GM12878 (cell line): ENCODE measurements around the gene CSTB. TPM values are rescaled to one million over a fixed set of nuclear protein-coding genes. Genes with fewer than 3 reads are reported as not detected.

Source experiments
- ATAC-seq: fragments of 200-7000 bp; cut with Tn5 transposase; 3 replicates; pipeline ENCODE4 v1.9.1; 2020; ENCODE audit warnings: mild to moderate bottlenecking, moderate library complexity
- BruUV-seq: library from RNA; stranded (reverse); fragments of 400-500 nt; replicated peaks from 2 replicates; lab custom pipeline; 2021; lab: Mats Ljungman, UMichigan
- CTCF ChIA-PET: fragments of 300-600 bp; sonication (Branson Sonifier 250); formaldehyde crosslinking; extraction: SDS; loops from one replicate; lab custom pipeline; 2021; ENCODE audit warnings: inconsistent platforms; lab: Yijun Ruan, JAX
- POLR2A ChIA-PET: fragments of 350-600 bp; formaldehyde crosslinking; extraction: SDS; loops from one replicate; lab custom pipeline; 2021; ENCODE audit warnings: inconsistent platforms; lab: Charles Lee
- RAD21 ChIA-PET: fragments of 300-600 bp; sonication (Branson Sonifier 250); formaldehyde crosslinking; loops from one replicate; lab custom pipeline; 2023; ENCODE audit warnings: antibody characterized with exemption; ENCODE audit not compliant: unreplicated experiment; lab: Charles Lee
- SMC1A ChIA-PET: fragments of 300-600 bp; sonication (Branson Sonifier 250); formaldehyde crosslinking; loops from one replicate; lab custom pipeline; 2023; ENCODE audit not compliant: unreplicated experiment, uncharacterized antibody; lab: Charles Lee
- DNase-seq: peaks from one replicate; pipeline ENCODE4 v3.0.0-alpha.2; 2011; ENCODE audit warnings: low read depth, low spot score
- FAIRE-seq: peaks from 3 replicates; lab custom pipeline; 2011; peaks lifted over from hg19 to GRCh38; lab: Jason Lieb, UNC
- H2AFZ ChIP-seq: 2 replicates; pipeline ENCODE4 v1.6.0; 2011; ENCODE audit warnings: low read depth, low read length, control low read depth; ENCODE audit not compliant: control insufficient read depth
- H3K27ac ChIP-seq: 2 replicates; pipeline ENCODE4 v1.5.1; 2011; ENCODE audit warnings: control low read depth; ENCODE audit not compliant: control insufficient read depth, insufficient read depth
- H3K27me3 ChIP-seq, 2 experiments: replicated peaks in 1 of 2; 2 replicates each; pipeline versions ENCODE4 v1.6.0 to v1.6.1; 2011; ENCODE audit warnings: low read length in 1 of 2; ENCODE audit not compliant: control insufficient read depth in 2 of 2, insufficient read depth in 2 of 2
- H3K36me3 ChIP-seq, 2 experiments: 2 replicates each; pipeline ENCODE4 v1.5.1; 2011; ENCODE audit warnings: low read length in 1 of 2; ENCODE audit not compliant: control insufficient read depth in 2 of 2, insufficient read depth in 2 of 2
- H3K4me1 ChIP-seq: 2 replicates; pipeline ENCODE4 v1.6.1; 2011; ENCODE audit warnings: mild to moderate bottlenecking, low read length, moderate library complexity, mixed read lengths; ENCODE audit not compliant: control insufficient read depth, insufficient read depth
- H3K4me2 ChIP-seq: 2 replicates; pipeline ENCODE4 v1.6.0; 2011; ENCODE audit warnings: control low read depth; ENCODE audit not compliant: control insufficient read depth, insufficient read depth
- H3K4me3 ChIP-seq: fragments of 200-600 bp; sonication (generic); 2 replicates; pipeline ENCODE4 v1.5.1; 2016
- H3K79me2 ChIP-seq: 2 replicates; pipeline ENCODE4 v1.6.0; 2011; ENCODE audit warnings: low read length; ENCODE audit not compliant: control insufficient read depth, insufficient read depth
- H3K9ac ChIP-seq: 2 replicates; pipeline ENCODE4 v1.8.0; 2011; ENCODE audit warnings: low read length, control low read depth, mixed read lengths; ENCODE audit not compliant: control insufficient read depth, insufficient read depth
- H3K9me3 ChIP-seq: replicated peaks from 3 replicates; pipeline ENCODE4 v1.5.1; 2011; ENCODE audit warnings: mild to moderate bottlenecking, low read length; ENCODE audit not compliant: control insufficient read depth, insufficient read depth
- H4K20me1 ChIP-seq: 2 replicates; pipeline ENCODE4 v1.6.0; 2011; ENCODE audit not compliant: control insufficient read depth, insufficient read depth
- CTCF ChIP-seq, 3 experiments: IDR thresholded peaks in 2 of 3; conservative IDR thresholded peaks in 1 of 3; 2 replicates each; pipeline ENCODE4 v1.5.1; 2011; ENCODE audit warnings: low read depth in 3 of 3, low read length in 3 of 3, mild to moderate bottlenecking in 3 of 3, control low read depth in 2 of 3, moderate library complexity in 2 of 3, inconsistent platforms in 1 of 3, mixed read lengths in 1 of 3; ENCODE audit not compliant: control insufficient read depth in 2 of 3, insufficient read depth in 1 of 3; ENCODE audit errors: extremely low read depth in 1 of 3
- HCFC1 ChIP-seq: fragments of 150-350 bp; IDR thresholded peaks from 2 replicates; pipeline ENCODE4 v1.6.1; 2014; ENCODE audit warnings: low read length
- MTA2 ChIP-seq: fragments of 450-650 bp; IDR thresholded peaks from 2 replicates; pipeline ENCODE4 v1.6.1; 2016; ENCODE audit warnings: low read depth, mild to moderate bottlenecking, moderate library complexity
- NR2F1 ChIP-seq: fragments of 450-650 bp; conservative IDR thresholded peaks from 2 replicates; pipeline ENCODE4 v1.6.1; 2017; ENCODE audit warnings: mild to moderate bottlenecking
- PML ChIP-seq: IDR thresholded peaks from 2 replicates; pipeline ENCODE4 v1.6.1; 2012; ENCODE audit warnings: low read length, inconsistent platforms
- POLR2A ChIP-seq: IDR thresholded peaks from 2 replicates; pipeline ENCODE4 v1.6.1; 2011; ENCODE audit warnings: low read depth, mild to moderate bottlenecking, low read length
- SUPT20H ChIP-seq: IDR thresholded peaks from 2 replicates; pipeline ENCODE4 v1.6.1; 2011; ENCODE audit warnings: low read depth, mild to moderate bottlenecking, low read length, moderate library complexity, borderline replicate concordance; ENCODE audit not compliant: control insufficient read depth
- WGBS: methylation state at CpG from one replicate; pipeline ENCODE4 v1.1.6; 2016; ENCODE audit warnings: low lambda C conversion rate; ENCODE audit not compliant: insufficient replicate concordance, insufficient coverage; ENCODE audit errors: missing lambda C conversion rate; 5-methylcytosine and 5-hydroxymethylcytosine counted together
- in situ Hi-C: fragments of 300-500 bp; cut with MboI; formaldehyde crosslinking; loops from 9 replicates; pipeline ENCODE4 v1.14.3; 2018; ENCODE audit warnings: mixed read lengths
- intact Hi-C: fragments of 100-400 bp; cut with micrococcal nuclease; formaldehyde crosslinking; loops from one replicate; pipeline ENCODE4 v1.14.2; 2022; ENCODE audit not compliant: unreplicated experiment
- polyA plus RNA-seq, 11 experiments: library from polyadenylated mRNA; depleted of rRNA in 4 of 11; unstranded in 6 of 11; stranded (reverse) in 5 of 11; fragments of >200 nt; fragmentation: Nextera tagmentation in 4 of 11; fragmentation: Illumina TruSeq in 1 of 11; extraction: Ambion mirVana in 4 of 11; extraction: Trizol in 1 of 11; gene quantifications; 1 replicate in 1 of 11; 2 replicates in 10 of 11; pipeline versions ENCODE4 v1.2.1 to v1.2.3, GENCODE V29; 2011 to 2016; ENCODE audit warnings: inconsistent platforms in 2 of 11, missing spikeins in 2 of 11, low read depth in 1 of 11
- total RNA-seq, 4 experiments: library from RNA; depleted of rRNA in 3 of 4; stranded (reverse); fragments of >200 nt in 3 of 4; fragmentation: Illumina TruSeq in 1 of 4; extraction: Trizol in 1 of 4; gene quantifications; 2 replicates each; pipeline versions ENCODE4 v1.2.1 to v1.2.3, GENCODE V29; 2013 to 2021

Gene CSTB
- total and polyA plus RNA-seq, 10 of the 15 experiments (the other 5 are each of a cell fraction or from before 2014, with no cell fraction given): 12.5 to 82.7 (median 41.9) TPM

- H2AFZ ChIP-seq: no peak overlapping the region
- no peak for DNase-seq
- H3K9ac ChIP-seq: no peak overlapping the region
- in situ Hi-C loops (no loop called here), intact Hi-C loops (no loop called here)
- ChIA-PET POLR2A (interaction anchor here (1.1 to 1.6 kb wide), 2 partner anchors 9 to 72 kb away, joined by 3 to 4 read pairs; no protein-coding TSS in a partner anchor), RAD21 (interaction anchor here (0.6 to 2.5 kb wide), 3 partner anchors 11 to 228 kb away, joined by 3 to 12 read pairs (median 4); no protein-coding TSS in a partner anchor), SMC1A (interaction anchor here (0.6 to 1.0 kb wide), 2 partner anchors 114 to 258 kb away, joined by 4 read pairs; no protein-coding TSS in a partner anchor), CTCF (interaction anchor here (0.8 to 3.4 kb wide), 5 partner anchors 21 to 122 kb away, joined by 3 to 16 read pairs (median 4); no protein-coding TSS in a partner anchor)
- no peak overlapping the region for H3K4me3 ChIP-seq
- no peaks in the 10 kb centered on the region for H3K36me3 ChIP-seq
- ATAC-seq: peak; percentile 32
- BruUV-seq: no TSS peak
- TF ChIP-seq PML (no peak), SUPT20H (no peak), MTA2 (no peak), HCFC1 (no peak), NR2F1 (peak; percentile 41; the same call in 1 of the 2 replicates), POLR2A (no peak), CTCF (IDR thresholded peaks at IDR 0.05 in 2 of 3, conservative IDR thresholded peaks at IDR 0.05 in 1 of 3; ENCODE audit: control insufficient read depth in 2 of 3, extremely low read depth in 1 of 3, insufficient read depth in 1 of 3, low read depth in 3 of 3, low read length in 3 of 3) (peak in 2 of 3 experiments; percentile 11 to 22; a peak in 3 of 6 replicates)
- H3K27ac ChIP-seq: no peak overlapping the region
- no peaks in the 10 kb centered on the region for H4K20me1 ChIP-seq
- peaks cover 6% of the 10 kb centered on the region for H3K4me1 ChIP-seq
- no peaks in the 10 kb centered on the region for H3K79me2 ChIP-seq
- WGBS: 44% methylated on average over 14 of the region's 14 CpGs
- FAIRE-seq: no peak
- H3K27me3 ChIP-seq: no peaks in the 10 kb centered on the region
- H3K9me3 ChIP-seq: no peaks in the 10 kb centered on the region; the same call in 2 of the 3 replicates
- no peak overlapping the region for H3K4me2 ChIP-seq
Observed at GRCh38 chr21:43816611-43817071, 40.5 kb upstream of the CSTB start.
